ENCODE data around the gene RBM7.
A peak's percentile ranks its signal among the peaks of the same experiment; 100 is the strongest.

The RBM7 gene, protein sequence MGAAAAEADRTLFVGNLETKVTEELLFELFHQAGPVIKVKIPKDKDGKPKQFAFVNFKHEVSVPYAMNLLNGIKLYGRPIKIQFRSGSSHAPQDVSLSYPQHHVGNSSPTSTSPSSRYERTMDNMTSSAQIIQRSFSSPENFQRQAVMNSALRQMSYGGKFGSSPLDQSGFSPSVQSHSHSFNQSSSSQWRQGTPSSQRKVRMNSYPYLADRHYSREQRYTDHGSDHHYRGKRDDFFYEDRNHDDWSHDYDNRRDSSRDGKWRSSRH

DNA sequence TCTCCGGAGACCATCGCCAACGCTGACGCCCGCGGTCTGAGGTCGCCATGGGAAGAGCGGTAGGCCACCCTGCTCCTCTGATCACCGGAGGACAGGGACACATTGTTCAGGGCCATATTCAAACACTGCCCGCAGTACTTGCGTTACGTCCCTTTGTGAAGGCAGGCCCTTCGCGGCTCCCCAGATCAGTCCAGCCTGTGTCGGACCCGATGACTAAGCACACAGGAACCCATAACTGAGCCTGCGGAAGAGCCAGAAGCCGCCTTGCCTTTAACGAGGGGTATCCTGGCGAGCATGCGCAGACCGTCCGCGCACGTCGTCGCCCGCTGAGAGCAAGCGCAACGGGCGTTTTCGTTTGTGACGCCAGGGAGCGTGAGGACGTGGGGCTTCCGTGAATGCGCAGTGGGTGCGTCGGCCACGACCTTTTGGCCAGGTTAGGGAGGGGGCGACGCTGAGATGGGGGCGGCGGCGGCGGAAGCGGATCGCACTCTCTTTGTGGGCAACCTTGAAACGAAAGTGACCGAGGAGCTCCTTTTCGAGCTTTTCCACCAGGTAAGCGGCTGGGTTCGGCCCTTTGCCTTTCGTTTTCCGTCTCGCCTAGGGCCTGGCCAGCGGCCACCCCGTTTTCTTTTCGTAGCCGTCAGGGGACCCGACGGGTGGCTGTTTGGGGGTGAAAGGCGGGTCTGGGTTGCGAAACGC is at the start of gene RBM7, which contains the start of gene C11orf71:
Gene RBM7 (plus strand): TSS at position 451 of the 699 bp plus-strand sequence. CDS start 6 bp downstream, at position 457.
Gene C11orf71 (minus strand): TSS at position 296 of the 699 bp plus-strand sequence. CDS start 180 bp downstream, at position 116.
- Histone ChIP-seq H3K36me3 (ENCODE audit: low read depth) (peaks cover 35% of the 10 kb centered on the region), H3K4me3 (ENCODE audit: severe bottlenecking) (peak within 1 kb of the TSS; percentile 56), H3K27ac (ENCODE audit: poor library complexity, severe bottlenecking) (peak within 1 kb of the TSS; percentile 86), H3K4me1 (ENCODE audit: insufficient read depth, poor library complexity, severe bottlenecking) (peaks cover 8% of the 10 kb centered on the region), H3K9me3 (ENCODE audit: severe bottlenecking) (no peaks in the 10 kb centered on the region), H3K27me3 (ENCODE audit: insufficient read depth, poor library complexity, severe bottlenecking) (no peaks in the 10 kb centered on the region)
- DNase-seq (ENCODE audit: low spot score): peak; percentile 96
- TF ChIP-seq, protein P1, sequence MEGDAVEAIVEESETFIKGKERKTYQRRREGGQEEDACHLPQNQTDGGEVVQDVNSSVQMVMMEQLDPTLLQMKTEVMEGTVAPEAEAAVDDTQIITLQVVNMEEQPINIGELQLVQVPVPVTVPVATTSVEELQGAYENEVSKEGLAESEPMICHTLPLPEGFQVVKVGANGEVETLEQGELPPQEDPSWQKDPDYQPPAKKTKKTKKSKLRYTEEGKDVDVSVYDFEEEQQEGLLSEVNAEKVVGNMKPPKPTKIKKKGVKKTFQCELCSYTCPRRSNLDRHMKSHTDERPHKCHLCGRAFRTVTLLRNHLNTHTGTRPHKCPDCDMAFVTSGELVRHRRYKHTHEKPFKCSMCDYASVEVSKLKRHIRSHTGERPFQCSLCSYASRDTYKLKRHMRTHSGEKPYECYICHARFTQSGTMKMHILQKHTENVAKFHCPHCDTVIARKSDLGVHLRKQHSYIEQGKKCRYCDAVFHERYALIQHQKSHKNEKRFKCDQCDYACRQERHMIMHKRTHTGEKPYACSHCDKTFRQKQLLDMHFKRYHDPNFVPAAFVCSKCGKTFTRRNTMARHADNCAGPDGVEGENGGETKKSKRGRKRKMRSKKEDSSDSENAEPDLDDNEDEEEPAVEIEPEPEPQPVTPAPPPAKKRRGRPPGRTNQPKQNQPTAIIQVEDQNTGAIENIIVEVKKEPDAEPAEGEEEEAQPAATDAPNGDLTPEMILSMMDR (IDR thresholded peaks at IDR 0.05; ENCODE audit: poor library complexity, severe bottlenecking): no peak
- peak; percentile 94 for ATAC-seq (ENCODE audit: low read depth)

DNA sequence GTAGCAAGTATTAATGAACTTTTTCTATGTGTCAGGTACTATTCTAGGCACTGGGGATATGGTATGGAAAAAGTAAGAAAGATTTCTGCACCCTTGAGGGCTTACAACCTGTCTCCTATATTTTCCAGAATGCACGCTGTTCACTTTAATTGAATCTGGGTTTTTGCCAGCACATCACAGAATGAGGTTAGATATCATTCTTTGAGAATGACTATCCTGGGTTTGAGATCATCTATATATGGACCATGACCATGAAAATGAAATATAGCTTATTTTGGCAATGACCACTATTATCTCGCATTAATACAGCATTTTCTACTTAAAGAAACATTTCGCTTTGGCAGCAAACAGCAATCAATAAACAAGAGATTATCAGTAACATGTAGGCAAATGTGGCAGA is 47.0 kb upstream of the RBM7 start:
- H3K4me1 ChIP-seq (ENCODE audit: insufficient read depth, poor library complexity, severe bottlenecking): peaks cover 31% of the 10 kb centered on the region
- H3K36me3 ChIP-seq (ENCODE audit: low read depth): no peaks in the 10 kb centered on the region
- H3K9me3 ChIP-seq (ENCODE audit: severe bottlenecking): no peaks in the 10 kb centered on the region
- no peak for DNase-seq (ENCODE audit: low spot score)
- H3K27me3 ChIP-seq (ENCODE audit: insufficient read depth, poor library complexity, severe bottlenecking): no peaks in the 10 kb centered on the region
- H3K4me3 ChIP-seq (ENCODE audit: severe bottlenecking): no peak overlapping the region
- TF ChIP-seq, protein P1 (IDR thresholded peaks at IDR 0.05; ENCODE audit: poor library complexity, severe bottlenecking): no peak
- H3K27ac ChIP-seq (ENCODE audit: poor library complexity, severe bottlenecking): peak overlapping the region; percentile 5
- no peak for ATAC-seq (ENCODE audit: low read depth)

GRCh38 chr11:114354076-114354475 is 46.4 kb upstream of the RBM7 start:
- DNase-seq (ENCODE audit: low spot score) (peak; percentile 73), ATAC-seq (ENCODE audit: low read depth) (peak; percentile 93)
- H3K4me1 ChIP-seq (ENCODE audit: insufficient read depth, poor library complexity, severe bottlenecking): peaks cover 30% of the 10 kb centered on the region
- H3K27ac ChIP-seq (ENCODE audit: poor library complexity, severe bottlenecking): peak overlapping the region; percentile 5
- H3K36me3 ChIP-seq (ENCODE audit: low read depth): no peaks in the 10 kb centered on the region
- H3K4me3 ChIP-seq (ENCODE audit: severe bottlenecking): no peak overlapping the region
- TF ChIP-seq, protein P1 (IDR thresholded peaks at IDR 0.05; ENCODE audit: poor library complexity, severe bottlenecking): no peak
- H3K27me3 ChIP-seq (ENCODE audit: insufficient read depth, poor library complexity, severe bottlenecking): no peaks in the 10 kb centered on the region
- H3K9me3 ChIP-seq (ENCODE audit: severe bottlenecking): no peaks in the 10 kb centered on the region

GRCh38 chr11:114358716-114359115 is 41.8 kb upstream of the RBM7 start:
- ATAC-seq (ENCODE audit: low read depth) (no peak), DNase-seq (ENCODE audit: low spot score) (no peak)
- Histone ChIP-seq H3K9me3 (ENCODE audit: severe bottlenecking) (no peaks in the 10 kb centered on the region), H3K4me3 (ENCODE audit: severe bottlenecking) (no peak overlapping the region), H3K36me3 (ENCODE audit: low read depth) (no peaks in the 10 kb centered on the region), H3K4me1 (ENCODE audit: insufficient read depth, poor library complexity, severe bottlenecking) (peaks cover 17% of the 10 kb centered on the region), H3K27ac (ENCODE audit: poor library complexity, severe bottlenecking) (peak overlapping the region; percentile 1), H3K27me3 (ENCODE audit: insufficient read depth, poor library complexity, severe bottlenecking) (no peaks in the 10 kb centered on the region)
- TF ChIP-seq, protein P1 (IDR thresholded peaks at IDR 0.05; ENCODE audit: poor library complexity, severe bottlenecking): no peak
